Head of caudate nucleus (tissue), 42 donors: ENCODE measurements around the gene EFHD2.
"Not testable (repeated sequence)": the region's sequence is repeated elsewhere in the genome, so short reads cannot be mapped to it uniquely, and the experiment has no call there.

Experiments
- DNase-seq, 42 donors: peaks; one replicate each; pipeline versions ENCODE4 v3.0.0 to v3.0.0-alpha.2; 2020 to 2021; ENCODE audit warnings: mixed read lengths in 7 of 42
- intact Hi-C: fragments of 100-400 bp; cut with DNase I; formaldehyde crosslinking; loops from one replicate; pipeline ENCODE4 v1.15.0; 2022

Gene EFHD2

DNA sequence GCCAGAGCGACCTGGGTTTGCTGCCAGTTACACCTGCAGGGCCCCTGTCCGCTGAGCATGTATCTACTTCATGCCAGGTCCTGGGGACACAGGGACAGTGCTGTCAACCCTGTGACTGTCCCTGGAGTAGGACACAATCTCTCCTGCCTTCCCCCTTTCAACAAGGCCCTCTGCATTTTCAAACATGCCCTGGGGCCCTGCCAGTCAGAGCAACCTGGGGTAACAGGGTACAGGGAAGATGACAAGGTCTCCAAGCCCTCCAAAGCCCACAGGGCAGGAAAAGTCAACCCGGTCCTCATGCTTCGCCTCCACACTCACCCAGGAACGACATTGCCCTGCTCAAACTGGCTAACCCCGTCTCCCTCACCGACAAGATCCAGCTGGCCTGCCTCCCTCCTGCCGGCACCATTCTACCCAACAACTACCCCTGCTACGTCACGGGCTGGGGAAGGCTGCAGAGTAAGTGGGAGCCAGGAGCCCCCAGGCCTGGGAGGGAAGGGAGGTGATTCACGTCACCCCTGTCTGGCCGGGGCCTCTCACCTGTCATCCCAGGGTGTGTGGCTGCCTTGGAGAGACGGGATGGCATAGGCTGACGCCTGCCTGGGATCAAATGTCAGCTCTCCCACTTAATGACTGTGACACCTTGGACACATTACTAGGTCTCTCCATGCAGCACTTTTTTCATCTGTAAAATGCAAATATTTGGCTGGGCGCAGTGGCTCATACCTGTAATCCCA is 53.5 kb downstream of the EFHD2 start:
- intact Hi-C loops, DNase-seq: not testable (repeated sequence)

DNA sequence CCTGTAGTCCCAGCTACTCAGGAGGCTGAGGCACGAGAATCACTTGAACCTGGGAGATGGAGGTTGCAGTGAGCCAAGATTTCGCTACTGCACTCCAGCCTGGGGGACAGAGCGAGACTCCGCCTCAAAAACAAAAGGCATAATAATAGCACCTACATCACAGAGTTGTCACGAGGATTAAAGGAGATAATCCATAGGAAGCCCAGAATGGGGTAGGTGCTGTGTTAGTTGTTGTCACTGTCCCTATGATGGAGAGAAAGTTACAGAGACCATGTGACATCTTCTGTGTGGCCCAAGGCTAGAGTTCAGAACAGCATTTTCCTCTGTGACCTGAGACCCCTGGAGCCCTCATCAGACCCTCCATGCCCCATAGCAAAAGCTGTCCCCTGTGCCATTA is 54.2 kb downstream of the EFHD2 start:
- DNase-seq, intact Hi-C loops: not testable (repeated sequence)

DNA sequence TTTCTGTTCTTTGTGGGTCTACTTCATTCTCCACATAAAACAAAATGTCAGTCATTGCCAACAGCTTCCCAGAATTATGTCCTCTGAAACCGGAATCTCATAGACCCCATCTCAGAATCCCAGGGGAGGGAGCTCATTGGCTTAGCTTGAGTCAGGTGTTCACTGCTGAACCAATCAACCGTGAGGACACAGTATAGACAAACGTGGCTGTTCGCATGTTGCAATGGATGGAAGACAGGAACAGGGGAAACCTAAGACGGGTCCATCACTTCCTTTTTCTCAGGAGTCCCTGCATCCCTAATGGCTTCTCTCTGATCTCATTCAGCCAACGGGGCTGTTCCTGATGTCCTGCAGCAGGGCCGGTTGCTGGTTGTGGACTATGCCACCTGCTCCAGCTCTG is 56.0 kb downstream of the EFHD2 start:
- intact Hi-C loops: no loop called here
- DNase-seq: no peak

DNA sequence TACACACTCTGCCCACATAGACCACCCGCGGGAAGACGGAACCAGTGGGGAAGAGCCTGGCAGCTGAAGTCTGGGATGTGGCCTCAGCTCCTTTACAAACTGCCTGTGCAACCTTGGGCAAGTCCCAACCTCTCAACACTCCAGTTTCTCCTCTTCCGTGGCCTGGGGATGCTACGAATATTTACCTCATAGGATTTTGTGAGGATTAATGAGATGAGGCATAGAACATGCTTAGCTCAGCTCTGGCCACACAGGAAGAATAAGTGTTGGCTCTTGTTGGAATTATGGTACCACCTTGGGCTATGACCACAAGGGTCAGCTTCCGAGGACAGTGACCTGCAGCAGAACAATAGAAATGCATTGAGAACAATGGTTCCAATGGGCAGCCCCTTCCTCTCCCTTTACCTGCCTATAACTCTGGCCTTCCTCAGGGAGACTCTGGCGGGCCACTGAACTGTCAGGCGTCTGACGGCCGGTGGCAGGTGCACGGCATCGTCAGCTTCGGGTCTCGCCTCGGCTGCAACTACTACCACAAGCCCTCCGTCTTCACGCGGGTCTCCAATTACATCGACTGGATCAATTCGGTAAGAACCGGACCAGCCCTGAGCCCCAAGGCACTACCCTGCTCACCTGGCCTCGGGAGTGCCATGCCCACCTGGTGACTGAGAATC is 57.4 kb downstream of the EFHD2 start:
- intact Hi-C loops, DNase-seq: not testable (repeated sequence)

DNA sequence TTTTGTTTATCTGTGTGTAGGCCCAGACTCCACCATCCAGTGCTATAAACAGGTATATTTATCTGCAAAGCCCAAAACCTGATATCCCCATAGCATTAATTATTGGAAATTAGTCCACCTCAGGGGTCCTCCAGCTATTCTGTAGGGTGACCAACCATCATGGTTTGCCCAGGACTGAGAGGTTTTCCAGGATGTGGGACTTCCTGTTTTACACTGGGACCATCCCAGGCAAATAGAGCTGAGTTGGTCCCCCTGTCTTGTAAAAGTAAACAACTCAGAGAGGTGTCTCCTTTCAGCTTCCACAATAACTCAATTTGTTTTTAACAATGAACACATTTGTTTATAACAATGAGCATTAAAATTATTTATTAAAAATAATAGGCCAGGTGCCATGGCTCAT is 58.5 kb downstream of the EFHD2 start:
- intact Hi-C loops: no loop called here

DNA sequence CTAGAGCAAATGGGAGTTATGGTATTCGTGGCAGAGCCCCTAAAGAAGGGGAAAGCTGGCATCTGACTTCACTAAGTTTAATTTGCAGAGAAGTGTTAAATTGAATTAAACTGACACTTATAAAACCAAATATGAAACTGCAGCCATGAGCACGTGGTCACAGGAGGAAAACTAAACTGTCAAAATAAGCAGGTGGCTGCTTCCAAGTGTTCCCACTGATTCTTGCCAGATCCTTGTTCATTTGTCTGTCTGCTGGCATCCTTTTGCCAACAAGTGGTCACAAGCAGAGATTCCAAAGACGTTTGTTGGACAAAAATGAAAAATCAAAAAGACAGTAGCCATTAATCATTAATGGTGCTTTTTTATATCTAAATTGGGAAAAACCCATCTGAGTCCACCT is 59.7 kb downstream of the EFHD2 start:
- intact Hi-C loops: no loop called here
- no peak for DNase-seq

More for the DNA sequence above, 58.5 kb downstream of the EFHD2 start:
- DNase-seq: no peak

DNA sequence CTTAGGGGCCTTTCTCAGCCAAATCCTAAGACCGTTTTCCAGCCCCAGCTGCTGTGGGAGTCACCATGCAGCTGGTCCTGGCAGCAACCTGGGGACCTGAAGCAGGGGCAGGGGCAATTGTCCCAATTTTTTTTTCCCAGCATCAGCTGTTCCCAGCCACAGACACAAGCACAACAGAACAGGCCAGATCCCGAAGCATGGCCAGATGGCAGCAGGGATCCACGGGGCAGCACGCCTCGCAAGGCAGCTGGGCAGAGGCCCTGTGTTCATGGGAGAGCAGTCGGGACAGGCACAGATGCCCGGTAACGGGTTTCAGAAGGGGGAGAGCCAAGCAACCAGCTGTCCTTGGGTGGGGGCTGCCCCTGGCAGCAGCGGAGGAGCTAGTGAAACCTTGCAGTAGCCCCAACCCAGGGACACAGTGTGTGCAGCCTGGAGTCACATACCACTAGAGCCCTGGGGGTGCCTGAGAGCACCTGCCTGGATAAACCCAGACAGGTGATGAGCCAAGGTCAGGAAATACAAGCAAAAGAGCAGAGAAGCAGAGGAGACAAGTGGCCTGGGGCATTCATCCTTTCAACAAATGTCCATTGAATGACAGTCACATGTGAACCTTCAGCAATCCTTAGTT is 60.2 kb downstream of the EFHD2 start:
- DNase-seq: peak in 23 of 42 donors; percentile 2 to 59 (median 23)
- intact Hi-C loops: not testable (repeated sequence)

DNA sequence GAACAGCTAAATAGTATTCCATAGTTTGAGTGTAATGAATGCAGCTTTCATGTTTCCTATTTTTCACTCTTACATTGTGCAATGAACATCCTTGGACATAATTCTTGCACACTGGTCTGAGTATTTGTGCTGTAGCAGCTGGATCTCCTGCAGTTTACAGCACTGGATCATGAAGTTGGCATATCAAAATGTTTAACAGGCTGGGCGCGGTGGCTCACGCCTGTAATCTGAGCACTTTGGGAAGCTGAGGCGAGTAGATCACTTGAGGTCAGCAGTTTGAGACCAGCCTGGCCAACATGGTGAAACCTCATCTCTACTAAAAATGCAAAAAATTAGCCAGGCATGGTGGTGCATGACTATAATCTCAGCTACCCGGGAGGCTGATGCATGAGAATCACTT is 61.4 kb downstream of the EFHD2 start:
- intact Hi-C loops: not testable (repeated sequence)

DNA sequence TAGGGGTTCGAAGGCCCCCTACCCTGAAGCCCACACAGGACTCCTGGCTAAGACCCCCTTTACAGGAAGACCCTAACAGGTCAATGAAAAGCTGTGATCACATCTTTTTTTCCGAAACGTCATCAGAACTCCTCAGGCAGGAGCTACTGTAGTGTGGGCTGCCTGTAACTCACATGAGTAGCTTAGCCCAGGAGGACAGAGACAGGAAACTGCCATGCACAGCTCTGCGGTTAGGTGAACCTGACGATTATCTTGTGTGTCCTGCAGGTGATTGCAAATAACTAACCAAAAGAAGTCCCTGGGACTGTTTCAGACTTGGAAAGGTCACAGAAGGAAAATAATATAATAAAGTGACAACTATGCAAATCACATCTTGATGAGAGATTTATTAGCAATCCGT is 62.0 kb downstream of the EFHD2 start:
- DNase-seq, intact Hi-C loops: not testable (repeated sequence)

More for the DNA sequence above, 61.4 kb downstream of the EFHD2 start:
- DNase-seq: not testable (repeated sequence)

DNA sequence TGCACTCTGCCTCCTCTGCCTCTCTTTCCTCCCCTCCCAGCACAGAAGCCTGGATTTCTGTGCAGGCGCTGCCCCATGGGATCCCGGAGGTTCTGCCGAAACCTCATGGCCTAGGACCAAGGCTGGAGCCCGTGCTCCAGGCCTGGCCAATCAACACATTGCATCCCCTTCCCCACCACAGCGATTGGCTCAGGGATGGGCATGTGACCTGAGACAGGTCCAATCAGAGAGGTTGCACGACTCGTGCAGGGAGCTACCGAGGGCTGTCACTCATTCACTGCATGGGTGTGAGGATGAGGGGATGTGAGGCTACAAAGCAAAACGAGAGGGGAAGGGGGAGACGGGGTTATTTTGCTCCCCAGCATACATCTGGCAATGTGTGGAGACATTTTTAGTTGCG is 62.9 kb downstream of the EFHD2 start:
- no peak for DNase-seq
- intact Hi-C loops: no loop called here

DNA sequence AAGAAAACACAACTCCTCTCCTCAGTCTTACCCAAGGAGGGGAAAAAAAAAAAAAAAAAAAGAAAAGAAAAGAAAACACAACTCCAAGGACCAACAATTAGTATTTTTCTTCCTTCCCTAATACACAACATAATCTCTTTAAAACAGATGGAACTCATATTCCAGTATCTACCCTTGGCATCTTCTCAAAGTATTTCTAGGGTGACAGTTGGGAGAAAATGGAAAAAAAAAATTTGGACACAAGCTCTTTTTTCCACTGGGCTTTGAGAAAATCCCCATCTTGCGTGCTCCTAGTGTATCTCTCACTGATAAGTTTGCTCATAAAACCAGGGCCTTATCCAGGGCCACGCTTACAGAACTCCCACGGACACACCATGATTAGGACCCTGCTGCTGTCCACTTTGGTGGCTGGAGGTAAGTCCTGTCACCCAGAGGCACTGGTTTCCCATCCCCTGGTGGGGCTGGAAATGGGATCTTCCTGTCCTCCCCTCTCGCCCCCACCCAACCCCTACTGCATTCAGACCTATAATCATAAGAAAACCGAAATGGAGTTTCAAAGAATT is 66.1 kb downstream of the EFHD2 start, which contains the start of gene CELA2B:
TSS of gene CELA2B (plus strand) at position 353 of the 563 bp plus-strand sequence. CDS start at position 375, 22 bp downstream.
- no peak for DNase-seq
- intact Hi-C loops: no loop called here

DNA sequence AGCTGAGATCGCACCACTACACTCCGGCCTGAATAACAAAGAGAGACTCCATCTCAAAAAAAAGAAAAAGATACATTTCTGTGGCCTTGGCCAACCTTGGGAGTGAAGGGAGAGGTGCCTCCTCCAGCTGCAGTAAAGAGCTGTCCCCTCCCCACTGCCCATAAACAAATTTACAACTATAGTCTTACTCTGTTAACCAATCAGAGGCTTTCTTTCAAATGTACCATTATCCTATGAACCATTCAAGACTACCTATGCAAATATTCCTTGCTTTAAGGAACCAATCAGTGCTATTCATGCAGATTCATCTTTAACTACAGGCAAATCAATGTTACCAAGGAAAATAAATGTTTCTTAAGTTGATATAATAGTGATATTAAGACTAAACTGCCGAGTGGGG is 67.2 kb downstream of the EFHD2 start:
- DNase-seq: no peak
- intact Hi-C loops: no loop called here

DNA sequence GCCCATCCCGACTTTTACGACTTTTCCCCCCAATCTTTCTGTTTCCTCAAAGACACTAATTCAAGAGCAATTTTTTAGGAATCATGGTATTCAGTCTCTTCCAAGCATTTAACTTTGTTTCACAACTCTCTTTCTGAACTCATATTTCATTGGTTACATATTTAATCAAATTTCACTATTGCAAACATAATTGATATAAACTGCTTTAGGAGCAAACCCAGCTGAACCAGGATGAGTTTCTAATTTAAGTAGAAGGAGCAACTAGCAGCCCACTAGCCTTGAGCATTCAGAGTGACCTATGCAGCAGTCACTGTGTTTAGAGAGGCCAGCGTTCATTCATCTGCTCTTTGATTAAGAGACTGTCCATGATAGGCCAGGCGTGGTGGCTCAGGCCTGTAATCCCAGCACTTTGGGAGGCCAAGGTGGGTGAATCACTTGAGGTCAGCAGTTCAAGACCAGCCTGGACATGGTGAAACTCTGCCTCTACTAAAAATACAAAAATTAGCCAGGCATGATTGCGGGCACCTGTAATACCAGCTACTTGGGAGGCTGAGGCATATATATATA is 68.0 kb downstream of the EFHD2 start:
- DNase-seq: no peak
- intact Hi-C loops: no loop called here
